Endothelial cell of umbilical vein (primary cell): Measurements from ENCODE around the gene RPS6KA3. TPM values are rescaled to one million over a fixed set of nuclear protein-coding genes. Genes with fewer than 3 reads are reported as not detected.

Experiments
- BruUV-seq: library from RNA; stranded (reverse); fragments of 400-500 nt; replicated peaks from 2 replicates; lab custom pipeline; 2021; lab: Mats Ljungman, UMichigan
- CTCF ChIA-PET: fragments of 300-600, 350-600 bp; sonication (Branson Sonifier 250); formaldehyde crosslinking; loops from one replicate; lab custom pipeline; 2021; ENCODE audit warnings: antibody characterized with exemption, inconsistent platforms; lab: Charles Lee
- POLR2A ChIA-PET: fragments of 300-600, 350-600 bp; sonication (Branson Sonifier 250); formaldehyde crosslinking; loops from one replicate; lab custom pipeline; 2021; ENCODE audit warnings: antibody characterized with exemption, inconsistent platforms; lab: Charles Lee
- DNase-seq: peaks from one replicate; pipeline ENCODE4 v3.0.0-alpha.2; 2011; ENCODE audit warnings: low read depth, low spot score
- FAIRE-seq: peaks from 2 replicates; lab custom pipeline; 2011; peaks lifted over from hg19 to GRCh38; lab: Jason Lieb, UNC
- H2AFZ ChIP-seq: 2 replicates; pipeline ENCODE4 v1.6.0; 2012; ENCODE audit warnings: low read depth, low read length, control low read depth, inconsistent platforms
- H3K27ac ChIP-seq: 2 replicates; pipeline ENCODE4 v1.5.1; 2011; ENCODE audit warnings: low read depth, mild to moderate bottlenecking, control low read depth, low read length, moderate library complexity; ENCODE audit not compliant: insufficient read depth
- H3K27me3 ChIP-seq, 2 experiments: 2 replicates each; pipeline versions ENCODE4 v1.6.0 to v1.6.1; 2011; ENCODE audit warnings: low read length in 2 of 2, mixed read lengths in 1 of 2; ENCODE audit not compliant: control insufficient read depth in 2 of 2, insufficient read depth in 2 of 2
- H3K36me3 ChIP-seq, 2 experiments: 2 replicates in 1 of 2; 3 replicates in 1 of 2; pipeline ENCODE4 v1.5.1; 2011; ENCODE audit warnings: low read length in 2 of 2, mild to moderate bottlenecking in 1 of 2, moderate library complexity in 1 of 2; ENCODE audit not compliant: control insufficient read depth in 2 of 2, insufficient read depth in 2 of 2; ENCODE audit errors: extremely low read depth in 1 of 2
- H3K4me1 ChIP-seq: 3 replicates; pipeline ENCODE4 v1.5.1; 2011; ENCODE audit warnings: mild to moderate bottlenecking, low read length; ENCODE audit not compliant: control insufficient read depth, insufficient read depth; ENCODE audit errors: extremely low read depth
- H3K4me2 ChIP-seq: 2 replicates; pipeline ENCODE4 v1.6.1; 2011; ENCODE audit warnings: low read length, control low read depth, mixed read lengths; ENCODE audit not compliant: insufficient read depth
- H3K4me3 ChIP-seq, 3 experiments: fragments of 200-600 bp in 1 of 3; sonication (generic), shearing (Covaris generic) in 1 of 3; replicated peaks in 1 of 3; 2 replicates each; pipeline ENCODE4 v1.5.1; 2011 to 2016; ENCODE audit warnings: control low read depth in 3 of 3, low read length in 3 of 3, mild to moderate bottlenecking in 2 of 3, inconsistent platforms in 1 of 3, low read depth in 1 of 3, moderate library complexity in 1 of 3; ENCODE audit not compliant: insufficient read depth in 1 of 3
- H3K79me2 ChIP-seq: 2 replicates; pipeline ENCODE4 v1.6.0; 2012; ENCODE audit warnings: low read length, inconsistent platforms; ENCODE audit not compliant: control insufficient read depth, insufficient read depth
- H3K9ac ChIP-seq: replicated peaks from 2 replicates; pipeline ENCODE3; 2011; ENCODE audit warnings: low read length, control low read depth; ENCODE audit not compliant: insufficient read depth; ENCODE audit errors: extremely low read depth
- H3K9me1 ChIP-seq: replicated peaks from 3 replicates; pipeline ENCODE4 v1.6.0; 2011; ENCODE audit warnings: mild to moderate bottlenecking, low read length; ENCODE audit not compliant: control insufficient read depth, insufficient read depth; ENCODE audit errors: extremely low read depth
- H3K9me3 ChIP-seq: replicated peaks from 2 replicates; pipeline ENCODE4 v1.5.1; 2012; ENCODE audit warnings: low read length, inconsistent platforms; ENCODE audit not compliant: control insufficient read depth, insufficient read depth
- H4K20me1 ChIP-seq: replicated peaks from 2 replicates; pipeline ENCODE3; 2011; ENCODE audit warnings: mild to moderate bottlenecking, low read length; ENCODE audit not compliant: control insufficient read depth, insufficient read depth; ENCODE audit errors: extremely low read depth
- EZH2 ChIP-seq: IDR thresholded peaks from 2 replicates; pipeline ENCODE4 v1.6.1; 2012; ENCODE audit warnings: borderline replicate concordance, low read depth, mild to moderate bottlenecking, moderate library complexity, low read length, inconsistent platforms; ENCODE audit not compliant: severe bottlenecking
- FOS ChIP-seq: IDR thresholded peaks from 2 replicates; pipeline ENCODE4 v1.6.1; 2011; ENCODE audit warnings: mild to moderate bottlenecking, low read length, moderate library complexity, borderline replicate concordance; ENCODE audit not compliant: insufficient read depth
- GATA2 ChIP-seq: IDR thresholded peaks from 2 replicates; pipeline ENCODE4 v1.7.0; 2011; ENCODE audit warnings: low read depth, mild to moderate bottlenecking, moderate library complexity, mixed read lengths, low read length; ENCODE audit not compliant: insufficient read length, insufficient read depth
- JUN ChIP-seq: IDR thresholded peaks from 2 replicates; pipeline ENCODE4 v1.6.1; 2011; ENCODE audit warnings: borderline replicate concordance, low read depth; ENCODE audit not compliant: insufficient read length, insufficient read depth
- MYC ChIP-seq: IDR thresholded peaks from one replicate; pipeline ENCODE4 v1.6.1; 2011; ENCODE audit warnings: mild to moderate bottlenecking, low read depth, low read length
- POLR2A ChIP-seq: IDR thresholded peaks from 2 replicates; pipeline ENCODE4 v1.6.1; 2012; ENCODE audit warnings: low read depth, mild to moderate bottlenecking, control low read depth, low read length
- POLR2AphosphoS5 ChIP-seq: IDR thresholded peaks from 2 replicates; pipeline ENCODE4 v1.6.1; 2012; ENCODE audit warnings: low read depth, mild to moderate bottlenecking, control low read depth, low read length, moderate library complexity; ENCODE audit not compliant: insufficient read depth
- dilution Hi-C: fragments of 300-500 bp; cut with MboI; formaldehyde crosslinking; loops from one replicate; pipeline ENCODE4 v1.15.0; 2019; ENCODE audit warnings: low sequenced_read_pairs; ENCODE audit not compliant: extremely low pct_ligation_motif_present
- intact Hi-C: fragments of 100-400 bp; cut with micrococcal nuclease; formaldehyde crosslinking; loops from one replicate; pipeline ENCODE4 v1.10.0; 2022
- polyA plus RNA-seq, 4 experiments: library from polyadenylated mRNA; depleted of rRNA in 3 of 4; stranded (reverse) in 3 of 4; unstranded in 1 of 4; fragments of >200 nt; gene quantifications; 2 replicates each; pipeline versions ENCODE4 v1.2.1 to v1.2.3, GENCODE V29; 2011 to 2012; ENCODE audit warnings: missing spikeins in 1 of 4
- total RNA-seq: library from RNA; stranded (reverse); gene quantifications from 2 replicates; pipeline ENCODE4 v1.2.3, GENCODE V29; 2021
- TF ChIP-seq, protein P1 (sequence below): IDR thresholded peaks from 2 replicates; pipeline ENCODE4 v1.6.1; 2011; ENCODE audit not compliant: insufficient read depth, insufficient read length
- TF ChIP-seq, protein P2 (sequence below), 2 donors: IDR thresholded peaks; 1 replicate in 1 of 2; 2 replicates in 1 of 2; pipeline ENCODE4 v1.5.1; 2011; ENCODE audit warnings: low read length in 2 of 2, mild to moderate bottlenecking in 2 of 2, moderate library complexity in 2 of 2, control low read depth in 1 of 2, inconsistent platforms in 1 of 2, low read depth in 1 of 2; ENCODE audit not compliant: insufficient read depth in 1 of 2; ENCODE audit errors: extremely low read depth in 1 of 2

The RPS6KA3 gene
- total and polyA plus RNA-seq, 2 donors (not counting 3 experiments of a cell fraction or from before 2014, with no cell fraction given): 24.4 to 61.6 TPM

DNA sequence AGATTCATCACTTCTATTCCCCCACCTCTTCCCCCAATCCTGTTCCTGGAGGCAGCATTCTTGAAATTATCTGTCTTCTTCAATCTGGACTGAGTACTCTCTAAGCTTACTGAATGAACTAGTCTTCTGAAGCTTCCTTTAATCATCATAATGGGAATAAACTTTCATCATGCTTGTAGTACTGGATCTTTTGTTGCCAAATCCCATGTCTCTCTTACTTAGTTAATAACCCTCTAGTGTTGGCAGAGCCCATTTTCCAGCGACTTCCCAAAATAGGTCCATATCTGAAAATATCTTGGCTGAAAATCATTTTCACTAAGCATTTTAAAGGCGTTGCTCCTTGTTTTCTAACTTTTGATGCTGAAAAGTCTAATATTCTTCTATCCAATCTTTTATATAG, 39.6 kb downstream of the RPS6KA3 start:
- Histone ChIP-seq H3K4me3 (no peak overlapping the region), H3K36me3 (no peaks in the 10 kb centered on the region), H3K9me1 (no peaks in the 10 kb centered on the region), H2AFZ (no peak overlapping the region), H4K20me1 (no peaks in the 10 kb centered on the region), H3K27ac (no peak overlapping the region), H3K4me1 (peaks cover 7% of the 10 kb centered on the region), H3K9me3 (no peaks in the 10 kb centered on the region), H3K79me2 (no peaks in the 10 kb centered on the region), H3K9ac (no peak overlapping the region), H3K4me2 (no peak overlapping the region), H3K27me3 (no peaks in the 10 kb centered on the region)
- FAIRE-seq: no peak
- intact Hi-C loops (no loop called here), dilution Hi-C loops (no loop called here)
- TF ChIP-seq MYC: no peak
- TF ChIP-seq POLR2AphosphoS5: no peak
- TF ChIP-seq, protein P1, sequence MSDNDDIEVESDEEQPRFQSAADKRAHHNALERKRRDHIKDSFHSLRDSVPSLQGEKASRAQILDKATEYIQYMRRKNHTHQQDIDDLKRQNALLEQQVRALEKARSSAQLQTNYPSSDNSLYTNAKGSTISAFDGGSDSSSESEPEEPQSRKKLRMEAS: no peak
- no peak for TF ChIP-seq FOS
- no peak for TF ChIP-seq POLR2A
- no peak for TF ChIP-seq GATA2
- TF ChIP-seq, protein P2, sequence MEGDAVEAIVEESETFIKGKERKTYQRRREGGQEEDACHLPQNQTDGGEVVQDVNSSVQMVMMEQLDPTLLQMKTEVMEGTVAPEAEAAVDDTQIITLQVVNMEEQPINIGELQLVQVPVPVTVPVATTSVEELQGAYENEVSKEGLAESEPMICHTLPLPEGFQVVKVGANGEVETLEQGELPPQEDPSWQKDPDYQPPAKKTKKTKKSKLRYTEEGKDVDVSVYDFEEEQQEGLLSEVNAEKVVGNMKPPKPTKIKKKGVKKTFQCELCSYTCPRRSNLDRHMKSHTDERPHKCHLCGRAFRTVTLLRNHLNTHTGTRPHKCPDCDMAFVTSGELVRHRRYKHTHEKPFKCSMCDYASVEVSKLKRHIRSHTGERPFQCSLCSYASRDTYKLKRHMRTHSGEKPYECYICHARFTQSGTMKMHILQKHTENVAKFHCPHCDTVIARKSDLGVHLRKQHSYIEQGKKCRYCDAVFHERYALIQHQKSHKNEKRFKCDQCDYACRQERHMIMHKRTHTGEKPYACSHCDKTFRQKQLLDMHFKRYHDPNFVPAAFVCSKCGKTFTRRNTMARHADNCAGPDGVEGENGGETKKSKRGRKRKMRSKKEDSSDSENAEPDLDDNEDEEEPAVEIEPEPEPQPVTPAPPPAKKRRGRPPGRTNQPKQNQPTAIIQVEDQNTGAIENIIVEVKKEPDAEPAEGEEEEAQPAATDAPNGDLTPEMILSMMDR (IDR thresholded peaks at IDR 0.05; ENCODE audit: extremely low read depth in 1 of 2, insufficient read depth in 1 of 2, low read depth in 1 of 2, low read length in 2 of 2): no peak
- TF ChIP-seq JUN: no peak
- no peak for TF ChIP-seq EZH2
- no peak for DNase-seq
- CTCF ChIA-PET: no interaction called here
- BruUV-seq: no TSS peak
- POLR2A ChIA-PET: no interaction called here
